GM19455 (cell line): Measurements from ENCODE around the gene IL17RA.

Source experiments
- ATAC-seq: cut with Tn5 transposase; IDR thresholded peaks from one replicate; pipeline ENCODE4 v1.9.1; 2021; ENCODE audit not compliant: unreplicated experiment

IL17RA gene

DNA sequence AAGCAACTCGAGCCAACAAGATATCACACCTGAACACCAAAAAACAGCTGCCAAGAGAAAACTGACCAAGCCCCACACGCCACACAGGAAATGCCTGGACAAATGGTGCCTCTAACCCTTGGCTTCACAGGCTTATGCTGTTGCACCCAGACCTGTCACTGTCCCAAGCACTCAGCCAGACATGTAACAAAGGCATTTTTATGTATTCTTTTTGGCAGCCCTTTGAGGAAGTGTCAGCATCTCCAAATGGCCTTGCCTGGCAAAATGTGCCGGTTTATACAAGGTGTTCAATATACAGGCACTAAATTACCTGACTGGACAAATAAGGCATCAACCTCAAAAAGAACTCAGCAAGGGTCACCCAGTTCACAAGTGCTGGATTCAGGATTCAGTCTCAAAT is 68.2 kb downstream of the IL17RA start:
- no peak for ATAC-seq

- ATAC-seq: no peak
Measured at GRCh38 chr22:17155941-17156340, 71.1 kb downstream of the IL17RA start.

DNA sequence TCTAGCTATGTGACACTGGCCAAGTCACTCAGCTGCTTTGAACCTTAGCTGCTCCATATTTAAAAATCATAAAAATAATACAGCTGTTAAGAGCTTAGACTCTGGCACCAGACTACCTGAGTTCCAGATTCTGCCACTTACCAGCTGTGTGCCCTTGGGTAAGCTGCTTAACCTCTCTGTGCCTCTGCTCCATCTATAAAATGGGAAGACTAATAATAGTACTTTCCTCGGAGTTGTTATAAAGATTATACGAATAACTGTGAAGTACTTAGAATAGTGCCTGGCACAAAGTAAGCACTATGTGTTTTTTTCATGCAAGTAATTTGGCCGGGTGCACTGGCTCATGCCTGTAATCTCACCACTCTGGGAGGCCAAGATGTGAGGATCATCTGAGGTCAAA is 72.9 kb downstream of the IL17RA start:
- ATAC-seq: no peak

DNA sequence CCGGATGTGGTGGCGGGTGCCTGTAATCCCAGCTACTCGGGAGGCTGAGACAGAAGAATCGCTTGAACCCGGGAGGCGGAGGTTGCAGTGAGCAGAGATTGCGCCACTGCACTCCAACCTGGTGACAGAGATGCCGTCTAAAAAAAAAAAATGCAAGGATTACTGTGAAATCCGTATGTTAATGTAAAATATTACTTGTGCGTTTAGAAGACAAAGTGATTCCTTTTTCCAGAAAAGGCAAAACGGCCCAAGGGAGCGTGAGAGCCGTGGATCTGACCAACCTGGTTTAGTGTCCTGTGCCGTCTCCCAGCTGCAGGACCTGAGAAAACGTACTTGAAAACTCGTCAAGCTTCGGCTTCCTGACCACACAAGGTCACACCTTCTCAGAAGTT is 73.4 kb downstream of the IL17RA start:
- no peak for ATAC-seq

GRCh38 chr22:17158568-17159503 is 74.0 kb downstream of the IL17RA start, which contains the start of gene HDHD5:
HDHD5 (minus strand) TSS chr22:17159277; CDS start chr22:17159251, 26 bp downstream.
- peak; percentile 77 for ATAC-seq

GRCh38 chr22:17159504-17159951 is 74.7 kb downstream of the IL17RA start:
- ATAC-seq: peak; percentile 29

DNA sequence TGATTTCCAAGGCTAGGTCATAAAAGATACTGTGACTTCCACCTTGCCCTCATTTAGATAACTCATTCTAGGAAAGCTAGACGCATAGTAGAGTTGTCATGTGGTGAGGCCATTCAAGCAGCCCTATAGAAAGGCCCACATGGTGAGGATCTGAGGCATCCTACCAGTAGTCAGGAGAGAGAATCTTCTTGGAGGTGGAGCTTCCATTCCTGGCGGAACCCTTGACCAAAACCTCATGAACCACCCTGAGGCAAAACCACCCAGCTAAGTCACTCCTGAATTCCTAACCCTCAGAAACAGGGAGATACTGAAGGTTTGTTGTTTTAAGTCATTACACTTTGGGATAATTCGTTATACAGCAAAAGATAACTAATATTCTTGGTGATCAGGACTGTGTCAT is 77.2 kb downstream of the IL17RA start:
- ATAC-seq: no peak

DNA sequence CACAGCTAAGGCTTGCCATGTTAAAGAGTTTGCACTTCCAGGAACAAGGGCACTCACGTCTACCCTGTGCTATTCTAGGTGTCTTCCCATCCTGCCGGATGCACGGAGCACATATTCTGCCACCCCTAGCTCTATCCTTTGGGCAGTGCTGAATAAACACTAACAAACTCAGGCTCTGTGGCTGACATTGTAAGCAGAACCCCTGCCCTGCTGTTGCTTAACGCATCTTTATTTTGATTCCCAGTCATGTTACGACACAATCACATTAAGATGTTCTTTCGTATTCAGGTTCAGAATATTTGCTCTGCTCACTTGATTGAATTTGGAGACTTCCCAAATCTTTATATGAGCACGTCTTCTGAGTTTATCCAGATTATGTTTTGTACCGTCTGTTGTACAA is 77.9 kb downstream of the IL17RA start:
- ATAC-seq: no peak

DNA sequence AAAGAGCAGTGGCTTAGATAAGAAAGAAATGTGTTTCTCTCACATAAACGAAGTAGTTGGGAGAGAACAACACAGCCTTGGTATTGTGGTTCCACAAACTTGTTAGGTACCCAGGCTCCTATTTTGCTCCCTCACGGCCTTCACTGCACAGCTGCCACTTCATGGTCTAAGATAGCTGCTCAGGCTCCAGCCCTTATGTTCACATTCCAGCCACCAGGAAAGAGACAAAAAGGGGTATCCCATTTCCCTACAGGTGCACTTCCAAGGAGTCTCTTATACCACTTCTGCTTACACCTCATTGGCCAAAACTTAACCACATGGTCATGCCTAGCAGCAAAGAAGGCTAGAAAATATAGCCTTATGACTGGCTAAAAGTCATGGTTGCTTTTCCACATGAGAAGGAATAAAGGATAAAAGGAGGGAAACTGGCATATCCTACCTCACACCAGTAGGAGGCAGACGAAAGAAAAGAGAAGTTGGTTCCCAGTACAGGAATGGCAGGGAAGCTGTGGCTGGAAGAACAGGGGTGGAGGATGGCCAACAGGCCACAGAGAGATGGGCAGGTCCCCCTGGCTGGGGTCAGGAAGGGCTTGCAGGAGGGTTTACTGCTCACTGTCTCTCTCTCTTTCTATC is 79.7 kb downstream of the IL17RA start:
- ATAC-seq: no peak
